ENCODE measurements around the gene STARD7. TPM values are rescaled to one million over a fixed set of nuclear protein-coding genes. Genes with fewer than 3 reads are reported as not detected.

STARD7 gene
- total RNA-seq, 1 donor from 2014 or later = 147 TPM

- Histone ChIP-seq H3K27me3 (ENCODE audit: low read depth) (no peaks in the 10 kb centered on the region), H3K36me3 (no peaks in the 10 kb centered on the region), H3K4me3 (no peak overlapping the region), H3K4me1 (no peaks in the 10 kb centered on the region), H3K27ac (no peak overlapping the region), H3K9me3 (no peaks in the 10 kb centered on the region)
- TF ChIP-seq, protein P1, sequence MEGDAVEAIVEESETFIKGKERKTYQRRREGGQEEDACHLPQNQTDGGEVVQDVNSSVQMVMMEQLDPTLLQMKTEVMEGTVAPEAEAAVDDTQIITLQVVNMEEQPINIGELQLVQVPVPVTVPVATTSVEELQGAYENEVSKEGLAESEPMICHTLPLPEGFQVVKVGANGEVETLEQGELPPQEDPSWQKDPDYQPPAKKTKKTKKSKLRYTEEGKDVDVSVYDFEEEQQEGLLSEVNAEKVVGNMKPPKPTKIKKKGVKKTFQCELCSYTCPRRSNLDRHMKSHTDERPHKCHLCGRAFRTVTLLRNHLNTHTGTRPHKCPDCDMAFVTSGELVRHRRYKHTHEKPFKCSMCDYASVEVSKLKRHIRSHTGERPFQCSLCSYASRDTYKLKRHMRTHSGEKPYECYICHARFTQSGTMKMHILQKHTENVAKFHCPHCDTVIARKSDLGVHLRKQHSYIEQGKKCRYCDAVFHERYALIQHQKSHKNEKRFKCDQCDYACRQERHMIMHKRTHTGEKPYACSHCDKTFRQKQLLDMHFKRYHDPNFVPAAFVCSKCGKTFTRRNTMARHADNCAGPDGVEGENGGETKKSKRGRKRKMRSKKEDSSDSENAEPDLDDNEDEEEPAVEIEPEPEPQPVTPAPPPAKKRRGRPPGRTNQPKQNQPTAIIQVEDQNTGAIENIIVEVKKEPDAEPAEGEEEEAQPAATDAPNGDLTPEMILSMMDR (IDR thresholded peaks at IDR 0.05) = no peak
- no peak for ATAC-seq
- intact Hi-C loops (cut with DNase I) = no loop called here
- DNase-seq = no peak
Observed at GRCh38 chr2:96218508-96219131, 10.0 kb upstream of the STARD7 start.

- no peaks in the 10 kb centered on the region for H3K9me3 ChIP-seq
- peaks cover 5% of the 10 kb centered on the region for H3K4me1 ChIP-seq
- no peak overlapping the region for H3K27ac ChIP-seq
- intact Hi-C loops (cut with DNase I) = no loop called here
- TF ChIP-seq, protein P1 (IDR thresholded peaks at IDR 0.05) = no peak
- no peaks in the 10 kb centered on the region for H3K27me3 ChIP-seq (ENCODE audit: low read depth)
- DNase-seq (no peak), ATAC-seq (no peak)
- H3K4me3 ChIP-seq = no peak overlapping the region
- H3K36me3 ChIP-seq = no peaks in the 10 kb centered on the region
Observed at GRCh38 chr2:96214554-96214953, 5.9 kb upstream of the STARD7 start.

- Histone ChIP-seq H3K4me1 (peaks cover 11% of the 10 kb centered on the region), H3K9me3 (no peaks in the 10 kb centered on the region), H3K27ac (no peak overlapping the region), H3K4me3 (no peak overlapping the region), H3K36me3 (no peaks in the 10 kb centered on the region), H3K27me3 (ENCODE audit: low read depth) (no peaks in the 10 kb centered on the region)
- DNase-seq (no peak), ATAC-seq (no peak)
- TF ChIP-seq, protein P1 (IDR thresholded peaks at IDR 0.05) = no peak
- intact Hi-C loops (cut with DNase I) = no loop called here
Observed at GRCh38 chr2:96213379-96213778, 4.8 kb upstream of the STARD7 start.

DNA sequence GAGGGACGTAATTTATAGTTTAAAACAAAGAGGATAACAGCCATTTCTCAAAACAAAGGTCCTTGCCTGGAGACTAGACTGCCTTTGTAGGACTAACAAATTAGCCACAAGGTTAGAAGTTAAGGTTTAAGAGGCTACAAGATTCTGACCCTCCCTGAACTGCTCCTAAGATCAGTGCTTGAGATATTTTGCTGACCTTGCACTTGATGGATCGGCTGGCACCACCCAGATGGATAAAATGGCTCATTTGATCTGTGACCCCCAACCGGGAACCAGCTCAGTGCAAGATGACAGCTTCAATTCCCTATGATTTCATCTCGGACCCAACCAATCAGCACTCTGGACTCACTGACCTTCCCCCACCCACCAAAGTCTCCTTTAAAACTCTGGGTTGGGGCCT, 3.7 kb upstream of the STARD7 start:
- ATAC-seq = no peak
- H3K27ac ChIP-seq = no peak overlapping the region
- intact Hi-C loops (cut with DNase I) = no loop called here

DNA sequence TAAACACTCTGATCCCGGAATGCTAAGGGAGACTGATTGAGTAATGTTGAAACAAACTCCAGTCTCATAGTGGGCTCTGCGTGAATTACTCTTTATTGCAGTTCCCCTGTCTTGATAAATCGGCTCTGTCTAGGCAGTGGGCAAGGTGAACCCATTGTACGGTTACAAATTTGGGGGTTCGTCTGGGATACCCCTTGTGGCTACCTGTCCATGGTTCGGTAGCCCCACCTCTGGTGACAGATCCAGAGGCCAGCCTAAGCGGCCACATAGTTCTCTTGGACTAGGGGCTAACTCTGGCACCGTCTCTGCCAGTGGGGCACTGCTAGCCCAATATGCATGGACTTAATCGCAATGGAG, 1.1 kb upstream of the STARD7 start:
- Histone ChIP-seq H3K9me3 (no peaks in the 10 kb centered on the region), H3K4me3 (no peak overlapping the region), H3K27me3 (ENCODE audit: low read depth) (no peaks in the 10 kb centered on the region), H3K4me1 (peaks cover 40% of the 10 kb centered on the region), H3K36me3 (no peaks in the 10 kb centered on the region), H3K27ac (peak overlapping the region; percentile 98)
- DNase-seq (no peak), ATAC-seq (no peak)
- intact Hi-C loops (cut with DNase I) = no loop called here
- TF ChIP-seq, protein P1 (IDR thresholded peaks at IDR 0.05) = no peak

More for the DNA sequence above, 3.7 kb upstream of the STARD7 start:
- Histone ChIP-seq H3K27me3 (ENCODE audit: low read depth) (no peaks in the 10 kb centered on the region), H3K4me1 (peaks cover 14% of the 10 kb centered on the region), H3K4me3 (no peak overlapping the region), H3K9me3 (no peaks in the 10 kb centered on the region), H3K36me3 (no peaks in the 10 kb centered on the region)
- DNase-seq = no peak
- TF ChIP-seq, protein P1 (IDR thresholded peaks at IDR 0.05) = no peak

Data from lower lobe of right lung (tissue), 2 donors.